HG03575 (cell line): Measurements from ENCODE around the gene ARHGAP20.

Experiments used
- ATAC-seq: cut with Tn5 transposase; IDR thresholded peaks from one replicate; pipeline ENCODE4 v1.9.1; 2021; ENCODE audit not compliant: unreplicated experiment, insufficient number of reproducible peaks, low FRiP score; ENCODE audit errors: extremely low read depth

Gene ARHGAP20

DNA sequence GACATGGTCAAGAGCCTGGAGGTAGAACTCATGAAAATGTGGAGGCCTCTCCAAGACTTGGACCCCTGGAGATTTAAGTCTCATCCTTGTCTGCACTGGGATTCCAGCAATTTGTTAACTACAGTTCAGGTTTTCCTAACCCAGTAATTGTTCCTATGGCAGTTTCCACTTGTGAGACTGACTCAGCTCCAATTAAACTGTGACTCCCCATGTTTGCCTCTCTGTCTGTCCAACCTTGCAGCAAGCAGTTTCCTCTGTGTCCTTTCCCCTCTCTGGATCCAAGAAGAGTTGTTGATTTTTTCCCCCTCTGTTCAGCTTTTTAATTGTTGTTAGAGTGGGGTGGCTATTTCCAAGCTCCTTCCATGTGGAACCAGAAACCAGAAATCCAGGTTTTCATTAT lies 16.2 kb upstream of the ARHGAP20 start:
- ATAC-seq: no peak

DNA sequence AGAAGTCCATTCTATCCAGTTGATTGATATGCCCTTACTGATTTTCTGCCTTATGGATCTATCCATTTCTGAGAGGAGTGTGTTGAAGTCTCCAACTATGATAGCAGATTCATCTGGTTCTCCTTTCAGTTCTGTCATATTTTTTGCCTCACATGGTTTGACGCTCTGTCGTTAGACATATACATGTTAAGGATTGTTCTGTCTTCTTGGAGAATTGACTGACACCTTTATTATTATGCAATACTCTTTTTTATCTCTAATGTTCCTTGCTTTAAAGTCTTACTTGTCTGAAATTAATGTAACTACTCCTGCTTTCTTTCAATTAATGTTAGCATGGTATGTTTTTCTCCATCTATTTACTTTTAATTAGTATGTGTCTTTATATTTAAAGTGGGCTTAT lies 12.1 kb upstream of the ARHGAP20 start:
- no peak for ATAC-seq

- no peak for ATAC-seq
Measured at GRCh38 chr11:110720431-110721275, 8.4 kb upstream of the ARHGAP20 start.

DNA sequence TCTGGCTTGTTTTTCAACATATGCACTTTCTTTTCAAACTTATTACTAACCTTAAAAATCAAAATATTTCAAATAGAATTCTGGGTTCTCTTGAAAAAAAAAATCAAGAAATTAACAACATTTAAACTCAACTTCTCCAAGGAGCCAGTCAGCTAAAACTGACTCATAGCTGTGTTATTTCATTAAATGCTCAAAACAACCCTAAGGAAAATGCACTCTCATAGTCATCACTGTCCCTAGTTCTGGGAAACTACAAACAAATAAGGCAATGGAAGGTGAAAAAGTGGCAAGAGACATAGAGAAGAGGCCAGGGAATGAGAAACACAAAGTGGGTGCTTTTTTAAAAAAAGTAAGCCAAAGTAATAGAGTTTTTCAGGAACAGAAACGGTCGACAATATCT lies 4.1 kb upstream of the ARHGAP20 start:
- no peak for ATAC-seq

DNA sequence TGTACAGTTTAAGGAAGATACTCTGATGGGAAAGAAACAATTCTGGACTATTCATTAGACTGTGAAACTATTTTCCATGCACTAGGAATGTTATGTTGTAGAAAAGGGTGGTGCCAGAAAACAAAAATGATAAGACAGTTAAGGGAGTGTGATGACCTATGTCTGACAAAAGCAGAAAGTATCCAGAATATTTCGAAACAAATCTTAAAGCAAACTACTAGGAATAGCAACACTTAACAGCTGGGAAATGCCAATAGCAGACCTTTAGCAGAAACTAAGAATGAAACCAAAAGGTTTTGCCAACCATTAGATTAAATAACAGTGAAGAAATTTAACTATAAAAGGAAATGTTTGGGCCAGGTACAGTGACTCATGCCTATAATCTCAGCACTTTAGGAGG lies 3.3 kb upstream of the ARHGAP20 start:
- ATAC-seq: no peak

DNA sequence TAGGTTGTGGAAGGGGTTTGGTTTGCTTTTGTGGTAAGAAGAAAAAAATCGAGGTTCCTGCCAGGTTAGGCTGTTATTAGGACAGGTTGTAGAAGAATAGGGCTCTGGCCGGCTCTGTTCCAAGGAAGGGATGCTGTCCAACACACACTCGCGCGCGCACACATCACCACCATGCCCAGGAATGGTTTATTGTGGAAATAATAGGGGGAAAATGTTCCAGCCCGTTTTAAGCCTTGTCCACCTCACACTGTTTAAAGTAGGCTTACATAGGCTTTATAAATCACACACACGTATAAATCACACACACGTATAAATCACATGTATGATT lies 1.2 kb upstream of the ARHGAP20 start:
- ATAC-seq: no peak

DNA sequence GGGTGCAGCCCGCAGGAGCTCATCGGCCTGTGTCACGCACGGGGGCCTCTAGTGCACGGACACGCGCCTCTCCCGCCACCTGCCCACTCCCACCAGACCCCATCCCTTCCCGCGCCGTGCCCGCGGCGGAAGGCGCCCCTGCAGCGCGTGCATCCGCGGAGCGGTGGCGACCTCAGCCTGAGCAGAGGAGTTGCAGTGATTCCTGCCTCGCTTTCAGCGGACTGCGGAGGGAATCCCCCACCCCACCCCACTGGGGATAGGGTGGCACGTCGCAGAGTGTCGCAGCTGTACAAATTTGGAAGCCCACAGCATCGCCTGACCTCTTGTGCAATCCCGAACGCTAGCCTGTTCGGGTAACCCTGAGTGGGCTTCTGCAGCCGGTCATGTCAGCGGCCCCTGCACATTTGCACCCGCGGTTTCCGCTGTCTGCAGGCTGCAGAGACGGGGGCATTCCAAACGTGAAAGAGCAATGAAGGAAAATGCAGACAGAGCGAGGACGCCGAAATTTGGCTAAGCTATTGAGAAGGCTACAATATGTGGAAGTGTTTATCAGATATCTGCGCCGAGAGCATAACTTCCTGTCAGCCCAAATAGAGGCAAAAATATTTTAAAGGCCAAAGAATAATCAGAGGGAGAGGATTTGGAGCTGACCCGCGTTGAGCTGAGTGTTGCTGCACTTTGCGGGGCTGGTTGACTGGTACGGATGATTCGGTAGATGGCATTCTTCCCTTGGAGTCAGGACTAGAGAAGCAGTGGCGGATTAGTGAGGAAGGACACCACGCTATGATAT lies 617 bp upstream of the ARHGAP20 start:
- no peak for ATAC-seq

GRCh38 chr11:110711448-110711775 lies 825 bp downstream of the ARHGAP20 start:
- no peak for ATAC-seq

DNA sequence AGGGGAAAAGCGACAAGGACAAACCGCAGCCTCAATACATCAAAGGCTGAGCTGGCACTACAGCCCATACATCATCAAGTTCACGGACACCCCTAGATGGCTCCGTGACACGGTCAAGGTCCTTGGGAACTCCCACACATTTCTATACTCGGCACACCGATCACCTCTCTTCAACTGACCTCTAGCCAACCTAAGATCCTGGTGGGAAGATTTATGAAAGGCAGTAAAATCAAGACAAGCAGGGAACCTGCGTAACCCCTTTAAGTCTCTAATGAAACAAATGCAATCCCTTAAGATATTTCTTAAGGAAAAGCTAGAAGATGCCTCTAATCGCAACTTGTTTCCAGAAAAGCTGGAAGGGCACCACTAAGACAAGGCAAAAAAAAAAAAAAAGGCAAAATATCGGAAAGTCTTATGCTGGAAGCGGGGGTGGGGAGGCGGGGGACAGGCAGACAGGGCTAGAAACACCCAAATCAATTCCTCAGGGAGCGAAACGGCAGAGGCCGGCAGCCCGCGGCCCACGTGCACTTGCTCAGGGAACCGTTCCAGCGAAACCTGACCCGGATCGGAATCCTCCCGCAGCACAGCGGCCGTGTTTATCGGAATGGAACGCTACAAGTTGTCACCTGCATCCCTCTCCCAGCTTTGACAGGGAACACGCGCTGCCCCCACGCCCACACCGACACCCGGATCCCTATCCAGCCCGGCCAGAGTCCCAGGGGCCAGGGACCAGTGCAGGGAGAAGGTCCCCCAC lies 1.4 kb downstream of the ARHGAP20 start:
- no peak for ATAC-seq

- ATAC-seq: no peak
Measured at GRCh38 chr11:110704210-110704864, 7.9 kb downstream of the ARHGAP20 start.

GRCh38 chr11:110691926-110692325 lies 20.3 kb downstream of the ARHGAP20 start:
- no peak for ATAC-seq

- ATAC-seq: no peak
Measured at GRCh38 chr11:110689306-110689705, 22.9 kb downstream of the ARHGAP20 start.

DNA sequence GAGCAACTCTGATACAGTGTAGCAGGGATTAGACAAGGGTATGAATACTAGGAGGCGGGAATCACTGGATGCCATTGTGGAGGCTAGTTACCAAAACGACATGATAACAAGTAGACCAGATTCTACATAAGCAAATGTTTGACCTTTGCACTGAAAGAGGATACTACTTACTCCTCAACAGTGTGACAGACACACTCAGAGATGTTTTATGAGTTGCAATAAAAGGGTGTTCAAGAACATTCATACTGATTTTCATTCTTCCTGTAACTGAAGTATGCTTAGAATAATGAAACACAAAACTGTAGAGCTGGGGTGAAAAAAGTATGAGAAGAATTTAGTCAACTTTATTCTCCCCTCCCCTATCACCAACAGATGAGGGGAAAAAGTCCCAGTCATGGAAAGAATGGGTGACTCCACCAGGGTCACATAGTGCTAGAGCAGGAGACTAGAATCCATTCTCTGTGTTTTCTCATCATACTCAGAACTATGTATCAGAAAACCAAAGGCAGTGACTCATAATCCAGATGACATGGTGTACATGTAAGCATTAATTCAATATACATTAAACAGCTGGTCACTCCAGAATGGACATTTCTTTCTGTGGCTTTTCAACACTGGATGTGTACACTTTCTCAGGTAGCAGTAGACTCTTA lies 32.8 kb downstream of the ARHGAP20 start:
- ATAC-seq: no peak

GRCh38 chr11:110675548-110675947 lies 36.7 kb downstream of the ARHGAP20 start:
- no peak for ATAC-seq

- ATAC-seq: no peak
Measured at GRCh38 chr11:110665689-110666465, 46.4 kb downstream of the ARHGAP20 start.

DNA sequence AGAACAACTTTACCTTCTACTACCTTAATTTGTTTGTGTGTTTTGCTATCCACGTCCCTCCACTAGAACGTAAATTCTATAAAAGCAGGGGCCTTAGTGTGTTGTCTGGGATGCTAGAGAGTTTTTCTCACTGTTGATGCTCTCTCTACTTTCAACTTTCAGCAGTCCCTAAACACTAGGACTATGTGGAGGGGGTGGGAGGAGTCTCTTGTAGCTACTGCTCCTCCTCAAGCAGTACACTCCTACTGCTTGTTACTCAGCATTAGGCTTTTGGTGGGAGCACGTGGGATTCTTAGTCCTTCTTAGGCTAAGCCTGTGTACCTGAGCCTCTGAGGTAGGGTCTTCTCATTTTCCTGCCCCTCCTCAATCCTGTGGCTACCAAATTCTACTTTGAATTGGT lies 56.3 kb downstream of the ARHGAP20 start:
- no peak for ATAC-seq

- no peak for ATAC-seq
Measured at GRCh38 chr11:110654456-110654855, 57.8 kb downstream of the ARHGAP20 start.

DNA sequence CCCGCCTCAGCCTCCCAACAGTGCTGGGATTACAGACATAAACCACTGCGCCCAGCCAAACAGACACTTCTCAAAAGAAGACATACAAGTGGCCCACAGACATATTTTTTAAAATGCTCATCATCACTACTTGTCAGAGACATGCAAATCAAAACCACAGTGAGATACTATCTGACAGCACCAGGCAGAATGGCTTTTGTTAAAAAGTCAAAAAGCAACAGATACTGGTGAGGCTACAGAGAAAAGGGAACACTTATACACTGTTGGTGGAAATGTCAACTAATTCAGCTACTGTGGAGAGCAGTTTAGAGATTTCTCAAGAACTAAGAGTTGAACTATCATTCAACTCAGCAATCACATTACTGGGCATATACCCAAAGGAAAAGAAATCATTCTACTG lies 67.0 kb downstream of the ARHGAP20 start:
- no peak for ATAC-seq
